LNCaP clone FGC (cell line): ENCODE measurements around the gene GRM4.

Experiments used
- DNase-seq: peaks from one replicate; pipeline ENCODE4 v3.0.0-alpha.2; 2011; ENCODE audit warnings: low read depth
- H3K4me3 ChIP-seq: 2 replicates; pipeline ENCODE4 v1.5.1; 2011; ENCODE audit warnings: mild to moderate bottlenecking, low read depth, low read length, control low read depth
- CTCF ChIP-seq: IDR thresholded peaks from 2 replicates; pipeline ENCODE4 v1.5.1; 2012; ENCODE audit warnings: mild to moderate bottlenecking; ENCODE audit not compliant: control insufficient read depth, insufficient read depth; ENCODE audit errors: extremely low read depth

GRM4 gene

GRCh38 chr6:34051331-34051919 is 94.5 kb downstream of the GRM4 start:
- TF ChIP-seq CTCF: no peak
- no peak for DNase-seq

GRCh38 chr6:34050691-34051090 is 95.2 kb downstream of the GRM4 start:
- no peak for TF ChIP-seq CTCF
- H3K4me3 ChIP-seq: no peak overlapping the region
- no peak for DNase-seq

More at GRCh38 chr6:34051331-34051919, 94.5 kb downstream of the GRM4 start:
- H3K4me3 ChIP-seq: no peak overlapping the region

GRCh38 chr6:34049395-34050342 is 96.2 kb downstream of the GRM4 start:
- TF ChIP-seq CTCF: no peak
- H3K4me3 ChIP-seq: no peak overlapping the region

DNA sequence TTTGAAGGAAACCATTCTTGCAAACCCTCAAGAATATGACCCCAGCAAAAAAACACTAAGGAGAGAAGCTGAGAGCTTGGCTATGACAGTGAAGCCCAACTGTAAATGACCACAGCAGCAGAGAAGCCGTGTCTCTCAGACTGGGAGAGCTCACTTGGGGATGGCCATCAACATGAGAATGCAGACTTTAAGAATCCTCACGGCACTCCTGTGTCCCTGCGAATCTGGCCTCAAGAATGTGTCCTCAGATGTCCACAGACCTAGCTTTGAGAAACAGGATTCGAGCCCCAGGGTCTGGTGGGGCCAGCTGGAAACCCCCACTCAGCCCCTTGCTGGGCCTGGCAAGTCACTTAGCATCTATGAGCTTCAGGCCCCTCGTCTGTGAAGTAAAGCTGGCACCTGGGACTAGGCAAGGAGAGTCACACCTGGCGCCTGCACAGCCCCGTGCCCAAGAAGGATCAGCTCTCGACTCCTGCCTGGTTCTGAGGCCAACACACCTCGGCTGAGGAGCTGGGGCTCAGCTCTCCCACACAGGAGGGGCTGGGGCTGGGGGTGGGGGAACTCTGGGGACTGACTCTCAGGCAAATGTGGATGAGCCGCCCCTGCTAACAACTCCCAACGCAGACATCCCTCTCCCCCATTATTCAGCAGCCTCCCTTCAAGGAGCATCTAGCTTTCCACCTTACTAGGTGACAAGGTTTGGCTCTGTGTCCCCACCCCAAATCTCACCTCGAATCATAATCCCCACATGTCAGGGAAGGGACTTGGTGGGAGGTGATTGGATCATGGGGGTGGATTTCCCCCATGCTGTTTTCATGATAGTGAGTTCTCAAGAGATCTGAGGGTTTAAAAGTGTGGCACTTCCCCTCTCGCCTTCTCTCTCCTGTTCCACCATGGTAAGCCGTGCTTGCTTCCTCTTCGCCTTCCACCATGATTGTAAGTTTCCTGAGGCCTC is 97.7 kb downstream of the GRM4 start:
- TF ChIP-seq CTCF: no peak
- H3K4me3 ChIP-seq: no peak overlapping the region
- no peak for DNase-seq

More at GRCh38 chr6:34049395-34050342, 96.2 kb downstream of the GRM4 start:
- DNase-seq: no peak

DNA sequence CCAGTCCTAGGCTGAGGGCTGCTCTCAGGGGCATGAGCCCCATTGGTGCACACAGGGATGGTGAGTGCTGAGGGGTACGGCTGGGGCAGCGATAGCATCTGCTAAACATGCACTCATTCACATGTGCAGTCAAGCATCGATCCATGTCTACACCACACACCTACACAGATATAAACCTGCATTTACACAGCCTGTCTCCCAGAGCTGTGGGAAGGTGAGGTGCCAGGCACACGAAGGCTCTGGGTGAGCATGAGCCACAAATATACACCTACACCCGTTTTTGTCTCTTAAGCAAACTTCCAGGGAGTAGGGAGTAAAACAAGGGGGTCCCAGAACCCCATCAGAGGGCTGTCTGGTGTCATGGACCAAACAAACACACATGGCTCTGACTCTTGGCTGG is 99.3 kb downstream of the GRM4 start:
- DNase-seq: no peak
- TF ChIP-seq CTCF: no peak

GRCh38 chr6:34045771-34046170 is 100.1 kb downstream of the GRM4 start:
- TF ChIP-seq CTCF: no peak

More for the DNA sequence above, 99.3 kb downstream of the GRM4 start:
- H3K4me3 ChIP-seq: no peak overlapping the region

More at GRCh38 chr6:34045771-34046170, 100.1 kb downstream of the GRM4 start:
- no peak overlapping the region for H3K4me3 ChIP-seq
- DNase-seq: no peak
